OCI-LY7 (cell line): ENCODE measurements around the gene EEF2K. TPM values are rescaled to one million over a fixed set of nuclear protein-coding genes. Genes with fewer than 3 reads are reported as not detected.

Source experiments
- BruUV-seq: library from RNA; stranded (reverse); fragments of 400-500 nt; replicated peaks from 2 replicates; lab custom pipeline; 2021; lab: Mats Ljungman, UMichigan
- CTCF ChIA-PET: fragments of 300-600 bp; sonication (Branson Sonifier 250); formaldehyde crosslinking; loops from one replicate; lab custom pipeline; 2022; ENCODE audit warnings: antibody characterized with exemption; ENCODE audit not compliant: unreplicated experiment; lab: Charles Lee
- POLR2A ChIA-PET: fragments of 300-600 bp; sonication (Branson Sonifier 250); formaldehyde crosslinking; loops from one replicate; lab custom pipeline; 2022; ENCODE audit warnings: antibody characterized with exemption; lab: Charles Lee
- DNase-seq: peaks from one replicate; pipeline ENCODE4 v3.0.0-alpha.2; 2015; ENCODE audit warnings: low spot score
- H2AFZ ChIP-seq: fragments of 200-600 bp; sonication (generic), shearing (Covaris generic); 2 replicates; pipeline ENCODE4 v1.6.1; 2014; ENCODE audit warnings: mild to moderate bottlenecking, antibody characterized with exemption, low read length, moderate library complexity
- H3K27ac ChIP-seq: fragments of 200-600 bp; sonication (generic); 2 replicates; pipeline ENCODE4 v1.5.1; 2014; ENCODE audit warnings: mixed run types, low read depth, mild to moderate bottlenecking, moderate library complexity, low read length, inconsistent platforms; ENCODE audit not compliant: poor library complexity, severe bottlenecking
- H3K36me3 ChIP-seq: fragments of 200-600 bp; sonication (generic); 2 replicates; pipeline ENCODE4 v1.6.1; 2014; ENCODE audit warnings: mild to moderate bottlenecking, antibody characterized with exemption, low read length, moderate library complexity, mixed read lengths; ENCODE audit not compliant: insufficient read depth
- H3K4me1 ChIP-seq: fragments of 200-600 bp; sonication (generic); 2 replicates; pipeline ENCODE4 v1.5.1; 2014; ENCODE audit warnings: mild to moderate bottlenecking, low read length; ENCODE audit not compliant: insufficient read depth, poor library complexity, severe bottlenecking
- H3K4me2 ChIP-seq: fragments of 200-600 bp; sonication (generic); 2 replicates; pipeline ENCODE4 v1.6.1; 2014; ENCODE audit warnings: mild to moderate bottlenecking, low read length
- H3K4me3 ChIP-seq: fragments of 200-600 bp; sonication (generic); 2 replicates; pipeline ENCODE4 v1.5.1; 2014; ENCODE audit warnings: mild to moderate bottlenecking, low read depth, low read length; ENCODE audit not compliant: poor library complexity, severe bottlenecking
- H3K79me2 ChIP-seq: fragments of 200-600 bp; sonication (generic); 2 replicates; pipeline ENCODE4 v1.6.1; 2016; ENCODE audit warnings: low read depth, mild to moderate bottlenecking, low read length, moderate library complexity, mixed read lengths; ENCODE audit not compliant: insufficient read depth
- H3K9me2 ChIP-seq: fragments of 200-600 bp; sonication (generic); 2 replicates; pipeline ENCODE4 v1.6.1; 2016; ENCODE audit warnings: mild to moderate bottlenecking, low read length, mixed read lengths; ENCODE audit not compliant: insufficient read depth
- H3K9me3 ChIP-seq: fragments of 200-600 bp; sonication (generic); 2 replicates; pipeline ENCODE4 v1.6.1; 2014; ENCODE audit warnings: mild to moderate bottlenecking, mixed run types, low read length, mixed read lengths
- H4K20me1 ChIP-seq: fragments of 200-600 bp; sonication (generic); 2 replicates; pipeline ENCODE4 v1.6.1; 2014; ENCODE audit warnings: mild to moderate bottlenecking, antibody characterized with exemption, low read length, moderate library complexity, mixed read lengths; ENCODE audit not compliant: insufficient read depth
- EZH2phosphoT487 ChIP-seq: fragments of 200-600 bp; sonication (generic); IDR thresholded peaks from 2 replicates; pipeline ENCODE4 v1.6.1; 2018; ENCODE audit warnings: low read depth, borderline replicate concordance, mild to moderate bottlenecking, mixed run types, antibody characterized with exemption, low read length, moderate library complexity, mixed read lengths
- intact Hi-C: fragments of 100-400 bp; cut with micrococcal nuclease; formaldehyde crosslinking; loops from one replicate; pipeline ENCODE4 v1.10.0; 2022; ENCODE audit not compliant: unreplicated experiment
- total RNA-seq, 2 experiments: library from RNA; depleted of rRNA in 1 of 2; stranded (reverse); fragments of >200 nt in 1 of 2; shearing (Covaris generic) in 1 of 2; gene quantifications; 2 replicates each; pipeline ENCODE4 v1.2.3, GENCODE V29; 2014 to 2022
- TF ChIP-seq, protein P1 (sequence below): fragments of 200-600 bp; sonication (generic); conservative IDR thresholded peaks from 2 replicates; pipeline ENCODE4 v1.5.1; 2014; ENCODE audit warnings: mild to moderate bottlenecking, antibody characterized with exemption, low read length, moderate library complexity, mixed read lengths

EEF2K gene
- total RNA-seq, 2 experiments from 2014 or later, result 23.8 to 42.3 TPM

DNA sequence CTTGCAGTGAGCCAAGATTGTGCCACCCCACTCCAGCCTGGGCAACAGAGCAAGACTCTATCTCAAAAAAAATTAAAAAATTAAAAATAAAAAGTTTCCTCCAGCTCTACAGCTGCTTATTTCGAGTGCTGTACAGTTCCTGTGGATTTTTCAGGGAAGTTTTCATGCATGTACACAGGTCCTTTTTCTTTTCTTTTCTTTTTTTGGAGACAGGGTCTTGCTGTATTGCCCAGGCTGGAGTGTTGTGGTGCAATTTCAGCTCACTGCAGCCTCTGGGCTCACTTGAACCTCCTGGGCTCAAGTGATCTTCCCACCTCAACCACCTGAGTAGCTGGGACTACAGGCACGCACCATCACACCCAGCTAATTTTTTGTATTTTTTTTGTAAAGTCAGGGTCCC, 15.9 kb downstream of the EEF2K start:
- Histone ChIP-seq H3K4me3 (no peak overlapping the region), H3K9me3 (no peaks in the 10 kb centered on the region), H3K79me2 (0 out of 2 replicates have a peak, but pooled peaks cover 9% of the 10 kb centered on the region), H3K27ac (no peak overlapping the region), H4K20me1 (no peaks in the 10 kb centered on the region), H3K9me2 (no peaks in the 10 kb centered on the region), H3K36me3 (peaks cover 48% of the 10 kb centered on the region), H3K4me2 (no peak overlapping the region), H3K4me1 (peaks cover 16% of the 10 kb centered on the region), H2AFZ (no peak overlapping the region)
- ChIA-PET POLR2A (no interaction called here), CTCF (no interaction called here)
- no TSS peak for BruUV-seq
- intact Hi-C loops, result no loop called here
- no peak for DNase-seq
- no peak for TF ChIP-seq EZH2phosphoT487
- TF ChIP-seq, protein P1, sequence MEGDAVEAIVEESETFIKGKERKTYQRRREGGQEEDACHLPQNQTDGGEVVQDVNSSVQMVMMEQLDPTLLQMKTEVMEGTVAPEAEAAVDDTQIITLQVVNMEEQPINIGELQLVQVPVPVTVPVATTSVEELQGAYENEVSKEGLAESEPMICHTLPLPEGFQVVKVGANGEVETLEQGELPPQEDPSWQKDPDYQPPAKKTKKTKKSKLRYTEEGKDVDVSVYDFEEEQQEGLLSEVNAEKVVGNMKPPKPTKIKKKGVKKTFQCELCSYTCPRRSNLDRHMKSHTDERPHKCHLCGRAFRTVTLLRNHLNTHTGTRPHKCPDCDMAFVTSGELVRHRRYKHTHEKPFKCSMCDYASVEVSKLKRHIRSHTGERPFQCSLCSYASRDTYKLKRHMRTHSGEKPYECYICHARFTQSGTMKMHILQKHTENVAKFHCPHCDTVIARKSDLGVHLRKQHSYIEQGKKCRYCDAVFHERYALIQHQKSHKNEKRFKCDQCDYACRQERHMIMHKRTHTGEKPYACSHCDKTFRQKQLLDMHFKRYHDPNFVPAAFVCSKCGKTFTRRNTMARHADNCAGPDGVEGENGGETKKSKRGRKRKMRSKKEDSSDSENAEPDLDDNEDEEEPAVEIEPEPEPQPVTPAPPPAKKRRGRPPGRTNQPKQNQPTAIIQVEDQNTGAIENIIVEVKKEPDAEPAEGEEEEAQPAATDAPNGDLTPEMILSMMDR, result no peak

DNA sequence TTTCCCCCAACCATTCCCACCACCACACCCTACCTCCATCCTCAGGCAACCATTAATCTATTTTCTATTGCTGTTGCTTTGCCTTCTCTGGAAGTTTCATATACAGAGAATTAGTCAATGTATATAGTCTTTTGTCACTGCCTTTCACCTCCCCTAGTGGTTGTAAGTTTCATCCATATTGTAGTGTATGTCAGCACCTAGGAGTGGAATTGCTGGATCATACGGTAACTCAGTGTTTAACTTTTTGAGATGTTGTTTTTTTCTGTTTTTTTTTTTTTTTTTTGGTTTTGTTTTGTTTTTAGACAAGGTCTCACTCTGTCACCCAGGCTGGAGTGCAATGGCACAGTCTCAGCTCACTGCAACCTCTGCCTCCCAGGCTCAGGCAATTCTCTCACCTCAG, 16.9 kb downstream of the EEF2K start:
- CTCF ChIA-PET, result no interaction called here
- H3K9me2 ChIP-seq, result no peaks in the 10 kb centered on the region
- no peaks in the 10 kb centered on the region for H4K20me1 ChIP-seq
- H2AFZ ChIP-seq, result no peak overlapping the region
- intact Hi-C loops, result no loop called here
- H3K4me1 ChIP-seq, result peaks cover 9% of the 10 kb centered on the region
- no peaks in the 10 kb centered on the region for H3K9me3 ChIP-seq
- no peak for TF ChIP-seq EZH2phosphoT487
- TF ChIP-seq, protein P1, result no peak
- POLR2A ChIA-PET, result no interaction called here
- no peak for DNase-seq
- BruUV-seq, result no TSS peak
- H3K4me3 ChIP-seq, result no peak overlapping the region
- 0 out of 2 replicates have a peak, but pooled peaks cover under 1% of the 10 kb centered on the region for H3K79me2 ChIP-seq
- H3K27ac ChIP-seq, result no peak overlapping the region
- no peak overlapping the region for H3K4me2 ChIP-seq
- peaks cover 50% of the 10 kb centered on the region for H3K36me3 ChIP-seq

DNA sequence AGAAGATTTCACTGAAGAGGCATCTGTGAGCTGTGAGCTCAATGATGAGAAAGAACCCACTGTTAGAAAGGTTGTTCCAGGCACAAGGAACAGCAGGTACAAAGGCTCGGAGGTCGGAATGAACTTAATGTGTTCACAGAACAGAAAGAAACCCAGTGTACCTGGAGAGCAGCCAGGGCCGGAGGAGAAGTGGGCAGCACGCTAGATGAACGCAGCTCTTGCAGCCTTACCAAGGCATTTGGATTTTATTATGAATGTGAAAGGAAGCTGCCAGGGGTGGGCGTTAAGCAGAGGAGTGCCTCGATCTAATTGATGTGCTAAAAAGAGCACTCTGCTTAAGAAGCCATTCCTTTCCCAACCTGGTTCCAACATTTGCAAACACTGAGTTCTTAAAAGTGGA, 19.0 kb downstream of the EEF2K start:
- Histone ChIP-seq H3K27ac (no peak overlapping the region), H3K4me1 (peaks cover 2% of the 10 kb centered on the region), H3K4me3 (no peak overlapping the region), H3K36me3 (peaks cover 47% of the 10 kb centered on the region), H4K20me1 (no peaks in the 10 kb centered on the region), H2AFZ (no peak overlapping the region), H3K4me2 (no peak overlapping the region), H3K9me2 (no peaks in the 10 kb centered on the region), H3K79me2 (no peaks in the 10 kb centered on the region), H3K9me3 (no peaks in the 10 kb centered on the region)
- intact Hi-C loops, result no loop called here
- CTCF ChIA-PET, result no interaction called here
- TF ChIP-seq EZH2phosphoT487, result no peak
- TF ChIP-seq, protein P1, result no peak
- DNase-seq, result no peak
- BruUV-seq, result no TSS peak
- POLR2A ChIA-PET, result interaction anchor here (1.6 to 2.0 kb wide), 2 partner anchors 9 to 13 kb away, joined by 3 to 6 read pairs; no protein-coding TSS in a partner anchor
